BE2C (cell line): Measurements from ENCODE around the gene CREB5.

Experiments used
- DNase-seq: peaks from one replicate; pipeline ENCODE4 v3.0.0-alpha.2; 2020
- H3K27me3 ChIP-seq: fragments of 250-450 bp; sonication (Bioruptor Pico); 2 replicates; pipeline ENCODE4 v1.5.1; 2020; ENCODE audit warnings: mild to moderate bottlenecking
- H3K36me3 ChIP-seq: fragments of 250-450 bp; sonication (Bioruptor Pico); 2 replicates; pipeline ENCODE4 v1.5.1; 2020; ENCODE audit warnings: mild to moderate bottlenecking
- H3K4me1 ChIP-seq: fragments of 250-450 bp; sonication (Bioruptor Pico); 2 replicates; pipeline ENCODE4 v1.5.1; 2020
- H3K4me3 ChIP-seq: 2 replicates; pipeline ENCODE4 v1.5.1; 2011; ENCODE audit warnings: low read depth, low read length
- H3K9me3 ChIP-seq: fragments of 250-450 bp; sonication (Bioruptor Pico); 2 replicates; pipeline ENCODE4 v1.5.1; 2020
- TF ChIP-seq, protein P1 (sequence below): IDR thresholded peaks from 2 replicates; pipeline ENCODE4 v1.5.1; 2012; ENCODE audit warnings: mild to moderate bottlenecking, low read depth, low read length

The CREB5 gene

DNA sequence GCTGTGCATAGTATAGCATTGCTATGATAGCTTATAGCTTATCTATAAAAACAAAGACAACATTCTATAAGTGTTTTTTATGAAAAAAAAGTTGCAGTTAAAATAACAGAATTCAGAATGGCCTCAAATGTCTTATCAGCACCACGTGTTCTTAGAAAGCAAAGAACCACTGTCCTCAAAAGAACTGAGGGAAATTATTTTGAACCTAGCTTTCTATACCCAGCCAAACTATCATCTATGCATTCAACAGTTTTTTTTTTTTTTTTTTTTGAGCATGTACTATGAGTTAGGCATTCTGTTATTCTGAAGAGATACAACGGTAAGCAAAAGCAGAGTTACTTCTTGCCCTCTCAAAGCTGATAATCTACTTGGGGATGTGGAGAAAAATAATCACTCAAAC is 247.8 kb downstream of the CREB5 start:
- TF ChIP-seq, protein P1, sequence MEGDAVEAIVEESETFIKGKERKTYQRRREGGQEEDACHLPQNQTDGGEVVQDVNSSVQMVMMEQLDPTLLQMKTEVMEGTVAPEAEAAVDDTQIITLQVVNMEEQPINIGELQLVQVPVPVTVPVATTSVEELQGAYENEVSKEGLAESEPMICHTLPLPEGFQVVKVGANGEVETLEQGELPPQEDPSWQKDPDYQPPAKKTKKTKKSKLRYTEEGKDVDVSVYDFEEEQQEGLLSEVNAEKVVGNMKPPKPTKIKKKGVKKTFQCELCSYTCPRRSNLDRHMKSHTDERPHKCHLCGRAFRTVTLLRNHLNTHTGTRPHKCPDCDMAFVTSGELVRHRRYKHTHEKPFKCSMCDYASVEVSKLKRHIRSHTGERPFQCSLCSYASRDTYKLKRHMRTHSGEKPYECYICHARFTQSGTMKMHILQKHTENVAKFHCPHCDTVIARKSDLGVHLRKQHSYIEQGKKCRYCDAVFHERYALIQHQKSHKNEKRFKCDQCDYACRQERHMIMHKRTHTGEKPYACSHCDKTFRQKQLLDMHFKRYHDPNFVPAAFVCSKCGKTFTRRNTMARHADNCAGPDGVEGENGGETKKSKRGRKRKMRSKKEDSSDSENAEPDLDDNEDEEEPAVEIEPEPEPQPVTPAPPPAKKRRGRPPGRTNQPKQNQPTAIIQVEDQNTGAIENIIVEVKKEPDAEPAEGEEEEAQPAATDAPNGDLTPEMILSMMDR: no peak
- Histone ChIP-seq H3K4me1 (no peaks in the 10 kb centered on the region), H3K27me3 (no peaks in the 10 kb centered on the region; the same call in 1 of the 2 replicates), H3K9me3 (no peaks in the 10 kb centered on the region), H3K36me3 (no peaks in the 10 kb centered on the region), H3K4me3 (no peak overlapping the region)
- DNase-seq: no peak

DNA sequence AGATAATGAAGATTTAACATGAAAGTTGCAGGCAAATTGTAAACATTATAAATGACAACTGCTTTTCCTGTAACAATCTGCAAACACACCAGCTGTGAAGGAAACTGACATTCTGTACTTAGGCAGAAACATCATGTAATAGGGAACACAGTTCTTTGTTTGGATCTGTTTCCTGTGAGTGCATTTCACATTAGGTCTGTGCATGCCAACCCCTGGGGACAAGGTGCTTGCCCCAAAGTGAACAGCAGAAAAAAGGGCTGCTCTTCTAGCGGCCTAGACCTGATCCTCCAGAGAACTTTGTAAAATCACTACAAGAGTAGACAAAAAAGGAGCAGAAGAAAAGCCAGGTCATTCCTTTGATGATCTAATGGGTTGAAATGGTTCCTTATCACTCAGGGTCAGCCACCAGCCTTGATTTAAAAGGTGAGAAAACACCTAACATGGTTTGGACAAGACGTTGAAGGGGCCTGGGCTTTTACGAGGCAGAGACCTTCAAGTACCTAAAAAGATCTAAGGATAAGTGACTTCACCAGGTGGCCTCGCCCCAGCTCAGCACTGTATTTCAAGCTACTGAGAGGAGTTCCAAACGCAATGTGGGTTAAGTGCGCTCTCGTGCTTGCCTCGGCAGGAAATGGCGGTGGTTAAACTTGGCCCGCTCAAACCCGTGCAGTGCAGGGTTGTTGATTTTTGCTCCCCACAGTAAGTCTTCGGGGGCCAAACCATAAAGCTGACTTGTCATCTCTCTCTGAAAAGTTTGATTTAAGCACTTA is 249.7 kb downstream of the CREB5 start:
- H3K4me3 ChIP-seq: no peak overlapping the region
- no peaks in the 10 kb centered on the region for H3K36me3 ChIP-seq
- H3K4me1 ChIP-seq: no peaks in the 10 kb centered on the region
- TF ChIP-seq, protein P1: no peak
- H3K27me3 ChIP-seq: no peaks in the 10 kb centered on the region; the same call in 1 of the 2 replicates
- no peaks in the 10 kb centered on the region for H3K9me3 ChIP-seq
- DNase-seq: no peak

DNA sequence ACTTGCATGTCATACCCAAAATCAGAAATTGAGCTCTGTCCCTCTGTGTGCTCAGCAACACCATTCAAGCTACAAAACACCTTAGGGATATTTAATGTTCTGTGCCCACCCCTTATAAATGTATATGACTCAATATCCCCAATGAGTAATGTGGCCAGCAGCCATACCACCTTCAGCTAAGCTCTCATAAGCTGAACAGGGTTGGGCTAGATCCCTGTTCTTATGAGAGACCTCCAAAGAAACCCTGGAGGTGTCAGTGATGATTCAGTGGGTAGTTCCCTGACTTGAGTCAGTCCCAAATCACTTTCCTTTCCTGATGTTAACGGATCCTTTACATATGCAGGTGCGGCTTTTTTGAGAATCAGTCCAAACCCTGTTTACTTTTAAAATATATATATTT is 253.8 kb downstream of the CREB5 start:
- DNase-seq: no peak
- TF ChIP-seq, protein P1: no peak
- H3K36me3 ChIP-seq: no peaks in the 10 kb centered on the region
- no peaks in the 10 kb centered on the region for H3K9me3 ChIP-seq
- H3K4me3 ChIP-seq: no peak overlapping the region
- H3K4me1 ChIP-seq: no peaks in the 10 kb centered on the region
- no peaks in the 10 kb centered on the region; the same call in 1 of the 2 replicates for H3K27me3 ChIP-seq

DNA sequence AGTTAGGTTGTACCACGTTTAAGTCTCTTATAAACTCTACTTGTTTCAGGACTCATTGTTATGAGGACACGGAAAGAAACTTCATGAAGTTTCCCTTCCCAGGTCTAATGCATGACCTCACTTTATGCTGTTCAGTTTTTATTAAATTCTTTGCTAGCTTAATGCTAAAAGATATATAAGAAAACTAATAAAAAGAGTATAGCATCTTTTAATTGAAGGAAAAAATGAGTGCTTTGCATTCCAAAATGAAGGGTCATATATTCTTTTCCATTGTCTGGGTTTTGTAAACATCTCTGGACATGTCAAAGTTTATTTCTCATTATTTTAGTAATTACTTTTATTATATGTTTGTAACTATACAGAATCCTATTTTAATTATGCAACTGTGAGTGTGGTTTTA is 255.8 kb downstream of the CREB5 start:
- TF ChIP-seq, protein P1: no peak
- DNase-seq: no peak
- no peaks in the 10 kb centered on the region for H3K4me1 ChIP-seq
- no peaks in the 10 kb centered on the region for H3K36me3 ChIP-seq
- H3K9me3 ChIP-seq: no peaks in the 10 kb centered on the region
- no peak overlapping the region for H3K4me3 ChIP-seq
- H3K27me3 ChIP-seq: no peaks in the 10 kb centered on the region

DNA sequence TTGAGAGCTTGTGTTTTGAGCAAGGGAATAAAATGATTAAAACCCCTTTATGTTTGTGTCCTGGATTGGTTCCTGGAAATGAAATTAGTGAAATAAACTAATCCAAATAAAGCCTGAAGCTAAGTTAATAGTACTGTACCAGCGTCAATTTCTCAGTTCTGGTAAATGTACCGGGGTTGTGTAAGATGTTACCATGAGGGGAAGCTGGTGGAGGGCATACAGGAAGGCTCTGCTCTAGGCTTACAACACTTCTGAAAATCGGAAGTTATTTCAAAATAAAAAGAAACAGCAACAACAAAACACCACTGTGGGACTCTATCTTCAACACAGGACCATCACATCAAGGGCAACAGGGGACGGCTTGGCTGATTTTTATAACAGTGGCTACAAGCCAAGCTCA is 257.0 kb downstream of the CREB5 start:
- TF ChIP-seq, protein P1: no peak
- DNase-seq: no peak
- no peaks in the 10 kb centered on the region for H3K27me3 ChIP-seq

DNA sequence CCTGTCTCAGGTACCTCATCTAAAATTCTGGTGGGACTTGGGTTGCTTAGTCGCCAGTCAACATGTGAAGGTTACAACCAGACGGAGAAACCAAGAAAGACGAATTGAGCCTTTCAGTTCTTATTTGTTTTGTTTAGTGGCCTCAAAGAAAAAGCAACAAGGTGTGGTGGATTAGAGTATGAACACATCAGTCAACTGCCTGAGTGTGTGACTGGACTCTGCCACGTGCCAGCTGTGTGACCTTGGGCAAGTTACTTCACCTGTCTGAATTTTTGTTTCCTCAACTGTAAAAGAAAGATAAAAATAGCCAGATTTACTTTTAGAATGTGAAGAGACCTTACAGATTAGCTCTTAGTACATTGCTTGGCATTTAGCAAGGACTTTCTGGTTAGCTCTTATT is 259.2 kb downstream of the CREB5 start:
- no peaks in the 10 kb centered on the region for H3K4me1 ChIP-seq
- H3K9me3 ChIP-seq: no peaks in the 10 kb centered on the region
- no peaks in the 10 kb centered on the region for H3K36me3 ChIP-seq

More for the DNA sequence above, 257.0 kb downstream of the CREB5 start:
- H3K36me3 ChIP-seq: no peaks in the 10 kb centered on the region
- no peaks in the 10 kb centered on the region for H3K9me3 ChIP-seq
- H3K4me3 ChIP-seq: no peak overlapping the region
- H3K4me1 ChIP-seq: no peaks in the 10 kb centered on the region

More for the DNA sequence above, 259.2 kb downstream of the CREB5 start:
- no peak for DNase-seq
- no peaks in the 10 kb centered on the region for H3K27me3 ChIP-seq
- no peak overlapping the region for H3K4me3 ChIP-seq
- TF ChIP-seq, protein P1: no peak
